HEK293 (cell line): ENCODE results near the gene LRSAM1.

Source experiments
- BCL11A ChIP-seq: fragments of 450-650 bp; formaldehyde crosslinking; IDR thresholded peaks from 2 replicates; pipeline ENCODE4 v1.5.1; 2016; ENCODE audit warnings: low read depth, missing biosample characterization, missing genetic modification characterization
- MYNN ChIP-seq: fragments of 450-650 bp; formaldehyde crosslinking; IDR thresholded peaks from 2 replicates; pipeline ENCODE4 v1.5.1; 2016; ENCODE audit warnings: missing biosample characterization, missing genetic modification characterization, borderline replicate concordance
- SALL2 ChIP-seq: fragments of 450-650 bp; formaldehyde crosslinking; IDR thresholded peaks from 2 replicates; pipeline ENCODE4 v1.5.0; 2017; ENCODE audit warnings: missing biosample characterization, mild to moderate bottlenecking, missing genetic modification characterization, borderline replicate concordance
- TCF7L2 ChIP-seq: IDR thresholded peaks from 2 replicates; pipeline ENCODE4 v1.6.1; 2011; ENCODE audit warnings: low read depth, mild to moderate bottlenecking, inconsistent platforms, low read length, moderate library complexity, borderline replicate concordance
- ZBTB8A ChIP-seq: fragments of 450-650 bp; formaldehyde crosslinking; IDR thresholded peaks from 2 replicates; pipeline ENCODE4 v1.5.1; 2016; ENCODE audit warnings: missing biosample characterization, missing genetic modification characterization
- ZNF121 ChIP-seq: fragments of 450-650 bp; formaldehyde crosslinking; IDR thresholded peaks from 2 replicates; pipeline ENCODE4 v1.5.1; 2016; ENCODE audit warnings: missing biosample characterization, missing genetic modification characterization
- ZNF274 ChIP-seq, 2 experiments: fragments of 200-500 bp in 1 of 2; fragments of 450-650 bp in 1 of 2; sonication (Bioruptor generic) in 1 of 2; formaldehyde crosslinking in 1 of 2; IDR thresholded peaks; 2 replicates each; pipeline versions ENCODE4 v1.5.1 to v1.6.1; 2014 to 2016; ENCODE audit warnings: borderline replicate concordance in 1 of 2, inconsistent platforms in 1 of 2, low read length in 1 of 2, missing biosample characterization in 1 of 2, missing genetic modification characterization in 1 of 2
- ZNF404 ChIP-seq: fragments of 450-650 bp; formaldehyde crosslinking; IDR thresholded peaks from 2 replicates; pipeline ENCODE4 v1.5.1; 2017; ENCODE audit warnings: missing biosample characterization, missing genetic modification characterization
- ZNF513 ChIP-seq: fragments of 450-650 bp; IDR thresholded peaks from 2 replicates; pipeline ENCODE4 v1.5.1; 2018; ENCODE audit warnings: missing biosample characterization, missing genetic modification characterization
- ZNF571 ChIP-seq: fragments of 450-650 bp; formaldehyde crosslinking; IDR thresholded peaks from 2 replicates; pipeline ENCODE4 v1.5.0; 2017; ENCODE audit warnings: missing biosample characterization, missing genetic modification characterization
- TF ChIP-seq, protein P1 (sequence below): fragments of 450-650 bp; formaldehyde crosslinking; IDR thresholded peaks from 2 replicates; pipeline ENCODE4 v1.5.1; 2016; ENCODE audit warnings: missing biosample characterization, missing genetic modification characterization
- TF ChIP-seq, protein P2 (sequence below): fragments of 450-650 bp; formaldehyde crosslinking; IDR thresholded peaks from 2 replicates; pipeline ENCODE4 v1.5.1; 2016; ENCODE audit warnings: missing biosample characterization, missing genetic modification characterization, low read depth
- TF ChIP-seq, protein P3 (sequence below): fragments of 450-650 bp; formaldehyde crosslinking; IDR thresholded peaks from 2 replicates; pipeline ENCODE4 v1.5.1; 2016; ENCODE audit warnings: missing biosample characterization, missing genetic modification characterization

GRCh38 chr9:127506814-127507750 is 55.8 kb downstream of the LRSAM1 start:
- TF ChIP-seq, protein P1, sequence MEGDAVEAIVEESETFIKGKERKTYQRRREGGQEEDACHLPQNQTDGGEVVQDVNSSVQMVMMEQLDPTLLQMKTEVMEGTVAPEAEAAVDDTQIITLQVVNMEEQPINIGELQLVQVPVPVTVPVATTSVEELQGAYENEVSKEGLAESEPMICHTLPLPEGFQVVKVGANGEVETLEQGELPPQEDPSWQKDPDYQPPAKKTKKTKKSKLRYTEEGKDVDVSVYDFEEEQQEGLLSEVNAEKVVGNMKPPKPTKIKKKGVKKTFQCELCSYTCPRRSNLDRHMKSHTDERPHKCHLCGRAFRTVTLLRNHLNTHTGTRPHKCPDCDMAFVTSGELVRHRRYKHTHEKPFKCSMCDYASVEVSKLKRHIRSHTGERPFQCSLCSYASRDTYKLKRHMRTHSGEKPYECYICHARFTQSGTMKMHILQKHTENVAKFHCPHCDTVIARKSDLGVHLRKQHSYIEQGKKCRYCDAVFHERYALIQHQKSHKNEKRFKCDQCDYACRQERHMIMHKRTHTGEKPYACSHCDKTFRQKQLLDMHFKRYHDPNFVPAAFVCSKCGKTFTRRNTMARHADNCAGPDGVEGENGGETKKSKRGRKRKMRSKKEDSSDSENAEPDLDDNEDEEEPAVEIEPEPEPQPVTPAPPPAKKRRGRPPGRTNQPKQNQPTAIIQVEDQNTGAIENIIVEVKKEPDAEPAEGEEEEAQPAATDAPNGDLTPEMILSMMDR (tag by site-specific recombination) = no peak
- TF ChIP-seq ZBTB8A (tag by site-specific recombination) (no peak), MYNN (tag by site-specific recombination) (no peak), ZNF274 (IDR thresholded peaks at IDR 0.05; ENCODE audit: low read length) (no peak), ZNF274 (tag by site-specific recombination; IDR thresholded peaks at IDR 0.05; ENCODE audit: borderline replicate concordance) (no peak), BCL11A (no peak), ZNF571 (tag by site-specific recombination) (no peak), ZNF404 (tag by site-specific recombination) (no peak), ZNF513 (no peak), TCF7L2 (no peak), ZNF121 (no peak), SALL2 (no peak)
- TF ChIP-seq, protein P2, sequence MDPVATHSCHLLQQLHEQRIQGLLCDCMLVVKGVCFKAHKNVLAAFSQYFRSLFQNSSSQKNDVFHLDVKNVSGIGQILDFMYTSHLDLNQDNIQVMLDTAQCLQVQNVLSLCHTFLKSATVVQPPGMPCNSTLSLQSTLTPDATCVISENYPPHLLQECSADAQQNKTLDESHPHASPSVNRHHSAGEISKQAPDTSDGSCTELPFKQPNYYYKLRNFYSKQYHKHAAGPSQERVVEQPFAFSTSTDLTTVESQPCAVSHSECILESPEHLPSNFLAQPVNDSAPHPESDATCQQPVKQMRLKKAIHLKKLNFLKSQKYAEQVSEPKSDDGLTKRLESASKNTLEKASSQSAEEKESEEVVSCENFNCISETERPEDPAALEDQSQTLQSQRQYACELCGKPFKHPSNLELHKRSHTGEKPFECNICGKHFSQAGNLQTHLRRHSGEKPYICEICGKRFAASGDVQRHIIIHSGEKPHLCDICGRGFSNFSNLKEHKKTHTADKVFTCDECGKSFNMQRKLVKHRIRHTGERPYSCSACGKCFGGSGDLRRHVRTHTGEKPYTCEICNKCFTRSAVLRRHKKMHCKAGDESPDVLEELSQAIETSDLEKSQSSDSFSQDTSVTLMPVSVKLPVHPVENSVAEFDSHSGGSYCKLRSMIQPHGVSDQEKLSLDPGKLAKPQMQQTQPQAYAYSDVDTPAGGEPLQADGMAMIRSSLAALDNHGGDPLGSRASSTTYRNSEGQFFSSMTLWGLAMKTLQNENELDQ (tag by site-specific recombination) = no peak
- TF ChIP-seq, protein P3, sequence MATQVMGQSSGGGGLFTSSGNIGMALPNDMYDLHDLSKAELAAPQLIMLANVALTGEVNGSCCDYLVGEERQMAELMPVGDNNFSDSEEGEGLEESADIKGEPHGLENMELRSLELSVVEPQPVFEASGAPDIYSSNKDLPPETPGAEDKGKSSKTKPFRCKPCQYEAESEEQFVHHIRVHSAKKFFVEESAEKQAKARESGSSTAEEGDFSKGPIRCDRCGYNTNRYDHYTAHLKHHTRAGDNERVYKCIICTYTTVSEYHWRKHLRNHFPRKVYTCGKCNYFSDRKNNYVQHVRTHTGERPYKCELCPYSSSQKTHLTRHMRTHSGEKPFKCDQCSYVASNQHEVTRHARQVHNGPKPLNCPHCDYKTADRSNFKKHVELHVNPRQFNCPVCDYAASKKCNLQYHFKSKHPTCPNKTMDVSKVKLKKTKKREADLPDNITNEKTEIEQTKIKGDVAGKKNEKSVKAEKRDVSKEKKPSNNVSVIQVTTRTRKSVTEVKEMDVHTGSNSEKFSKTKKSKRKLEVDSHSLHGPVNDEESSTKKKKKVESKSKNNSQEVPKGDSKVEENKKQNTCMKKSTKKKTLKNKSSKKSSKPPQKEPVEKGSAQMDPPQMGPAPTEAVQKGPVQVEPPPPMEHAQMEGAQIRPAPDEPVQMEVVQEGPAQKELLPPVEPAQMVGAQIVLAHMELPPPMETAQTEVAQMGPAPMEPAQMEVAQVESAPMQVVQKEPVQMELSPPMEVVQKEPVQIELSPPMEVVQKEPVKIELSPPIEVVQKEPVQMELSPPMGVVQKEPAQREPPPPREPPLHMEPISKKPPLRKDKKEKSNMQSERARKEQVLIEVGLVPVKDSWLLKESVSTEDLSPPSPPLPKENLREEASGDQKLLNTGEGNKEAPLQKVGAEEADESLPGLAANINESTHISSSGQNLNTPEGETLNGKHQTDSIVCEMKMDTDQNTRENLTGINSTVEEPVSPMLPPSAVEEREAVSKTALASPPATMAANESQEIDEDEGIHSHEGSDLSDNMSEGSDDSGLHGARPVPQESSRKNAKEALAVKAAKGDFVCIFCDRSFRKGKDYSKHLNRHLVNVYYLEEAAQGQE (tag by site-specific recombination) = no peak
